Tibial artery (tissue), 4 donors: ENCODE measurements around the gene SLIRP.

Source experiments
- DNase-seq, 2 donors: peaks; one replicate each; pipeline ENCODE4 v3.0.0-alpha.2; 2019
- H3K27ac ChIP-seq, 2 donors: fragments of 200-600 bp; sonication (generic) in 1 of 2; 1 replicate in 1 of 2; 2 replicates in 1 of 2; pipeline ENCODE4 v1.5.1; 2018 to 2019; ENCODE audit warnings: mild to moderate bottlenecking in 1 of 2
- H3K27me3 ChIP-seq, 2 donors: fragments of 200-600 bp; sonication (generic) in 1 of 2; one replicate each; pipeline versions ENCODE4 v1.5.1 to v1.6.0; 2016 to 2019
- H3K36me3 ChIP-seq, 3 donors: fragments of 200-600 bp; sonication (generic) in 2 of 3; one replicate each; pipeline ENCODE4 v1.5.1; 2016 to 2019; ENCODE audit warnings: mild to moderate bottlenecking in 2 of 3
- H3K4me1 ChIP-seq, 4 donors: fragments of 200-600 bp; sonication (generic) in 2 of 4; 1 replicate in 3 of 4; 2 replicates in 1 of 4; pipeline ENCODE4 v1.5.1; 2016 to 2019
- H3K4me3 ChIP-seq, 2 donors: fragments of 200-600 bp; sonication (generic) in 1 of 2; 1 replicate in 1 of 2; 2 replicates in 1 of 2; pipeline ENCODE4 v1.5.1; 2018 to 2019; ENCODE audit warnings: mild to moderate bottlenecking in 2 of 2
- H3K9me3 ChIP-seq, 3 donors: fragments of 200-600 bp; sonication (generic) in 1 of 3; one replicate each; pipeline ENCODE4 v1.5.1; 2016 to 2019
- CTCF ChIP-seq, 2 experiments: fragments of 200-600 bp in 1 of 2; fragments of 450-650 bp in 1 of 2; IDR thresholded peaks; one replicate each; pipeline ENCODE4 v1.5.1; 2017 to 2019; ENCODE audit warnings: antibody characterized with exemption in 2 of 2, mild to moderate bottlenecking in 1 of 2, moderate library complexity in 1 of 2
- intact Hi-C: fragments of 100-400 bp; cut with DNase I; formaldehyde crosslinking; loops from one replicate; pipeline ENCODE4 v1.15.0; 2023; ENCODE audit warnings: low total_unique reads

The SLIRP gene

GRCh38 chr14:77760381-77761204 lies 52.7 kb downstream of the SLIRP start, which contains the start of gene SNW1:
Gene SNW1 (minus strand): TSS chr14:77761156. CDS start chr14:77761127, 29 bp downstream.
- peaks cover 0 to 6% (median 0%) of the 10 kb centered on the region in 3 donors for H3K36me3 ChIP-seq
- no peaks in the 10 kb centered on the region for H3K27me3 ChIP-seq
- no peaks in the 10 kb centered on the region for H3K9me3 ChIP-seq
- peak within 1 kb of the TSS; percentile 80 to 90 for H3K4me3 ChIP-seq
- intact Hi-C loops, result no loop called here
- no peak for TF ChIP-seq CTCF (IDR thresholded peaks at IDR 0.05)
- peak within 1 kb of the TSS; percentile 95 to 97 for H3K27ac ChIP-seq
- H3K4me1 ChIP-seq, result peaks cover 0 to 45% (median 24%) of the 10 kb centered on the region in 4 donors
- peak; percentile 93 to 96 for DNase-seq

- no peak for TF ChIP-seq CTCF (IDR thresholded peaks at IDR 0.05)
- Histone ChIP-seq H3K9me3 (no peaks in the 10 kb centered on the region), H3K27me3 (no peaks in the 10 kb centered on the region), H3K27ac (peak overlapping the region; percentile 95 to 97), H3K36me3 (peaks cover 0 to 3% (median 0%) of the 10 kb centered on the region in 3 donors), H3K4me3 (peak overlapping the region; percentile 80 to 90), H3K4me1 (peaks cover 0 to 45% (median 21%) of the 10 kb centered on the region in 4 donors)
- peak; percentile 55 to 73 for DNase-seq
- intact Hi-C loops, result no loop called here
Measured at GRCh38 chr14:77761205-77761931, 53.5 kb downstream of the SLIRP start.

GRCh38 chr14:77763316-77763715 lies 55.4 kb downstream of the SLIRP start:
- intact Hi-C loops, result loop anchor here (2.0 kb wide), 1 partner anchor 35 kb away; no protein-coding TSS in a partner anchor
- no peak overlapping the region for H3K4me3 ChIP-seq
- H3K4me1 ChIP-seq, result peaks cover 0 to 27% (median 18%) of the 10 kb centered on the region in 4 donors
- DNase-seq, result no peak
- H3K27me3 ChIP-seq, result no peaks in the 10 kb centered on the region
- H3K9me3 ChIP-seq, result no peaks in the 10 kb centered on the region
- no peaks in the 10 kb centered on the region for H3K36me3 ChIP-seq
- no peak overlapping the region for H3K27ac ChIP-seq
- TF ChIP-seq CTCF (IDR thresholded peaks at IDR 0.05), result no peak

- H3K27ac ChIP-seq, result no peak overlapping the region
- TF ChIP-seq CTCF (IDR thresholded peaks at IDR 0.05), result no peak
- H3K9me3 ChIP-seq, result no peaks in the 10 kb centered on the region
- intact Hi-C loops, result loop anchor here (2.0 kb wide), 1 partner anchor 35 kb away; no protein-coding TSS in a partner anchor
- no peaks in the 10 kb centered on the region for H3K36me3 ChIP-seq
- H3K4me1 ChIP-seq, result peaks cover 0 to 20% (median 12%) of the 10 kb centered on the region in 4 donors
- DNase-seq, result no peak
- no peaks in the 10 kb centered on the region for H3K27me3 ChIP-seq
- H3K4me3 ChIP-seq, result no peak overlapping the region
Measured at GRCh38 chr14:77763978-77764377, 56.1 kb downstream of the SLIRP start.
